IMR-90 (cell line): Measurements from ENCODE around the gene KCTD12. TPM values are rescaled to one million over a fixed set of nuclear protein-coding genes. Genes with fewer than 3 reads are reported as not detected.
"Not testable (repeated sequence)": the region's sequence is repeated elsewhere in the genome, so short reads cannot be mapped to it uniquely, and the experiment has no call there.

Experiments used
- ATAC-seq: fragments of 200-7000 bp; cut with Tn5 transposase; 2 replicates; pipeline ENCODE4 v1.9.1; 2020; ENCODE audit warnings: low read depth, mild to moderate bottlenecking, moderate library complexity
- BruUV-seq: library from RNA; stranded (reverse); fragments of 400-500 nt; replicated peaks from 2 replicates; lab custom pipeline; 2021; lab: Mats Ljungman, UMichigan
- CTCF ChIA-PET: fragments of 300-600 bp; formaldehyde crosslinking; extraction: SDS; loops from one replicate; lab custom pipeline; 2021; ENCODE audit warnings: antibody characterized with exemption; lab: Yijun Ruan, JAX
- POLR2A ChIA-PET: fragments of 300-600 bp; sonication (Branson Sonifier 250); formaldehyde crosslinking; loops from one replicate; lab custom pipeline; 2022; ENCODE audit warnings: antibody characterized with exemption; ENCODE audit not compliant: unreplicated experiment; lab: Charles Lee
- DNase-seq: peaks from one replicate; pipeline ENCODE4 v3.0.0; 2013
- H2AFZ ChIP-seq: replicated peaks from 2 replicates; pipeline ENCODE3; 2013; ENCODE audit warnings: low read length, mild to moderate bottlenecking; ENCODE audit not compliant: poor library complexity
- H2AK5ac ChIP-seq: 2 replicates; pipeline ENCODE4 v1.6.1; 2013; ENCODE audit warnings: low read depth, low read length, inconsistent platforms
- H2AK9ac ChIP-seq: replicated peaks from 2 replicates; pipeline ENCODE3; 2013; ENCODE audit warnings: mild to moderate bottlenecking, low read depth, low read length, moderate library complexity; ENCODE audit not compliant: poor library complexity
- H2BK120ac ChIP-seq: 2 replicates; pipeline ENCODE4 v1.6.1; 2013; ENCODE audit warnings: low read depth, low read length, inconsistent platforms
- H2BK15ac ChIP-seq: 3 replicates; pipeline ENCODE4 v1.6.1; 2013; ENCODE audit warnings: low read depth, low read length, inconsistent platforms
- H2BK20ac ChIP-seq: 2 replicates; pipeline ENCODE4 v1.6.1; 2013; ENCODE audit warnings: low read depth, mild to moderate bottlenecking, inconsistent platforms, low read length, moderate library complexity
- H2BK5ac ChIP-seq: 2 replicates; pipeline ENCODE4 v1.6.1; 2013; ENCODE audit warnings: mild to moderate bottlenecking, low read depth, low read length, inconsistent platforms; ENCODE audit not compliant: poor library complexity, severe bottlenecking
- H3K14ac ChIP-seq: replicated peaks from 2 replicates; pipeline ENCODE4 v1.6.1; 2013; ENCODE audit warnings: low read depth, low read length, inconsistent platforms
- H3K18ac ChIP-seq: 2 replicates; pipeline ENCODE4 v1.6.1; 2013; ENCODE audit warnings: low read depth, low read length, control low read depth
- H3K23ac ChIP-seq: 2 replicates; pipeline ENCODE4 v1.6.1; 2013; ENCODE audit warnings: low read depth, low read length, inconsistent platforms
- H3K27ac ChIP-seq: 2 replicates; pipeline ENCODE4 v1.5.1; 2013; ENCODE audit warnings: mild to moderate bottlenecking, control low read depth, low read length; ENCODE audit not compliant: insufficient read depth
- H3K27me3 ChIP-seq: 2 replicates; pipeline ENCODE4 v1.6.1; 2013; ENCODE audit warnings: low read length; ENCODE audit not compliant: control insufficient read depth, insufficient read depth
- H3K36me3 ChIP-seq: 2 replicates; pipeline ENCODE4 v1.6.1; 2013; ENCODE audit warnings: low read length, mixed read lengths; ENCODE audit not compliant: control insufficient read depth, insufficient read depth
- H3K4ac ChIP-seq: 2 replicates; pipeline ENCODE4 v1.6.1; 2013; ENCODE audit warnings: low read depth, low read length, inconsistent platforms
- H3K4me1 ChIP-seq: 2 replicates; pipeline ENCODE4 v1.6.1; 2013; ENCODE audit warnings: low read length, mixed read lengths; ENCODE audit not compliant: control insufficient read depth, insufficient read depth
- H3K4me2 ChIP-seq: 2 replicates; pipeline ENCODE4 v1.6.1; 2013; ENCODE audit warnings: low read depth, mild to moderate bottlenecking, control low read depth, low read length, moderate library complexity
- H3K4me3 ChIP-seq: 2 replicates; pipeline ENCODE4 v1.5.1; 2013; ENCODE audit warnings: low read depth, mild to moderate bottlenecking, control low read depth, low read length, moderate library complexity; ENCODE audit not compliant: insufficient read depth
- H3K56ac ChIP-seq: 2 replicates; pipeline ENCODE4 v1.6.1; 2013; ENCODE audit warnings: low read length, inconsistent platforms; ENCODE audit not compliant: insufficient read depth; ENCODE audit errors: extremely low read depth
- H3K79me1 ChIP-seq, 2 experiments: 2 replicates each; pipeline ENCODE4 v1.6.1; 2013; ENCODE audit warnings: low read length in 2 of 2, inconsistent platforms in 1 of 2, low read depth in 1 of 2
- H3K9ac ChIP-seq: 2 replicates; pipeline ENCODE4 v1.6.1; 2013; ENCODE audit warnings: low read depth, low read length, control low read depth
- H3K9me1 ChIP-seq: 2 replicates; pipeline ENCODE4 v1.6.1; 2013; ENCODE audit warnings: low read length, inconsistent platforms; ENCODE audit not compliant: insufficient read depth
- H3K9me3 ChIP-seq: 2 replicates; pipeline ENCODE4 v1.6.1; 2013; ENCODE audit warnings: low read length; ENCODE audit not compliant: control insufficient read depth, insufficient read depth
- H4K20me1 ChIP-seq: 2 replicates; pipeline ENCODE4 v1.6.1; 2013; ENCODE audit warnings: low read length, inconsistent platforms; ENCODE audit not compliant: insufficient read depth
- H4K5ac ChIP-seq: 2 replicates; pipeline ENCODE4 v1.6.1; 2013; ENCODE audit warnings: mild to moderate bottlenecking, low read depth, low read length, control low read depth
- H4K8ac ChIP-seq, 2 experiments: 2 replicates each; pipeline ENCODE4 v1.6.1; 2013; ENCODE audit warnings: low read depth in 2 of 2, low read length in 2 of 2, control low read depth in 1 of 2, inconsistent platforms in 1 of 2
- H4K91ac ChIP-seq: 2 replicates; pipeline ENCODE4 v1.6.1; 2013; ENCODE audit warnings: low read depth, low read length, inconsistent platforms; ENCODE audit not compliant: insufficient read depth
- WGBS, 2 experiments: methylation state at CpG; one replicate each; pipeline versions ENCODE4 v1.1.5 to v1.1.7; 2013; ENCODE audit warnings: missing lambda C conversion rate in 2 of 2; ENCODE audit not compliant: insufficient read length in 1 of 2; ENCODE audit errors: extremely low coverage in 2 of 2; 5-methylcytosine and 5-hydroxymethylcytosine counted together
- dilution Hi-C: fragments of 300-500 bp; cut with HindIII; formaldehyde crosslinking; loops from one replicate; pipeline ENCODE4 v1.14.3; 2018; ENCODE audit warnings: low sequenced_read_pairs; ENCODE audit not compliant: unreplicated experiment
- in situ Hi-C: fragments of 300-500 bp; cut with MboI; formaldehyde crosslinking; loops from 3 replicates; pipeline ENCODE4 v1.14.3; 2019; ENCODE audit warnings: low sequenced_read_pairs, inconsistent platforms, mixed read lengths
- intact Hi-C: fragments of 100-400 bp; cut with micrococcal nuclease; formaldehyde crosslinking; loops from 2 replicates; pipeline ENCODE4 v1.10.0; 2022
- polyA plus RNA-seq, 3 experiments: library from polyadenylated mRNA; depleted of rRNA; stranded (reverse); fragments of >200 nt; gene quantifications; 2 replicates each; pipeline ENCODE4 v1.2.3, GENCODE V29; 2012; ENCODE audit warnings: low replicate concordance in 1 of 3
- total RNA-seq: library from RNA; depleted of rRNA; stranded (reverse); fragments of >200 nt; gene quantifications from 2 replicates; pipeline ENCODE4 v1.2.3, GENCODE V29; 2012

The KCTD12 gene
- total and polyA plus RNA-seq, 2 of the 4 experiments (the other 2 are of a cell fraction) = 1.8 to 1.9 TPM

DNA sequence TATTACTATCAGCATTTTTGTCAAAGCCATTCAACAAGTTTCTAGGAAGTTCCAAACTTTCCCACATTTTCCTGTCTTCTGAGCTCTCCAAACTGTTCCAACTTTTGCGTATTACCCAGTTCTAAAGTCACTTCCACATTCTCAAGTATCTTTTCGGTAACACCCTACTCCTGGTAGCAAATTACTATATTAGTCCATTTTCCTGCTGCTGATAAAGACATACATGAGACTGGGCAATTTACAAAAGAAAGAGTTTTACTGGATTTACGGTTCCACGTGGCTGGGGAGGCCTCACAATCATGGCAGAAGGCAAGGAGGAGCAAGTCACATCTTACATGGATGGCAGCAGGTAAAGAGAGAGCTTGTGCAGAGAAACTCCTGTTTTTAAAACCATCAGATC lies 12.9 kb upstream of the KCTD12 start:
- H3K4ac ChIP-seq, H2BK15ac ChIP-seq, DNase-seq, H3K18ac ChIP-seq, H4K91ac ChIP-seq, H2AK9ac ChIP-seq, POLR2A ChIA-PET, H4K8ac ChIP-seq, ATAC-seq, H2BK5ac ChIP-seq, H3K4me3 ChIP-seq, H3K14ac ChIP-seq, intact Hi-C loops, H3K9me3 ChIP-seq, H2AFZ ChIP-seq, H3K9me1 ChIP-seq, H4K20me1 ChIP-seq, H3K4me2 ChIP-seq, H3K9ac ChIP-seq, dilution Hi-C loops, H3K4me1 ChIP-seq, H2BK120ac ChIP-seq, H3K36me3 ChIP-seq, H2BK20ac ChIP-seq, H2AK5ac ChIP-seq, H4K5ac ChIP-seq, H3K56ac ChIP-seq, H3K79me1 ChIP-seq, in situ Hi-C loops, H3K23ac ChIP-seq, H3K27ac ChIP-seq, BruUV-seq: not testable (repeated sequence)
- no CpG with 5 or more reads among the region's 4 CpGs for WGBS, 2 experiments
- H3K27me3 ChIP-seq = peaks cover 13% of the 10 kb centered on the region
- CTCF ChIA-PET = interaction anchor here (0.6 kb wide), 1 partner anchor 230 kb away, joined by 3 read pairs; no protein-coding TSS in a partner anchor

DNA sequence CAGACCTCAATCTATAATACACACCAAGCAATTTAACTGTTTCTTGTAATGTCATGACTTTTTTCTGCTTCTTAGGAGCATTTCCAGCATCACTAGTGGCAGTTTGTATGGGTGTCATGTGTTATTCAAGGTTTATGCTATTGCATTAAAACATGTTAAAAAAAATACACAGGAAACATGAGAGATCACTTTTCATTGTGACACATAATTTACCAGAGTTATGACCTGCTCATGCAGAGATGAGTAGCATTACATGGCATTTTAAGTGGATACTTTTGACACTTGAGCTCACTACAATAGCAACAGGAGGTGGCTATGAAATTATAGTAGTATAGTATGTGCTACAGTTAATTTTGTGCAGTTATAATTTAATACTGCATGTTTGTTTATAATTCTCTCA lies 11.0 kb upstream of the KCTD12 start:
- H3K36me3 ChIP-seq, H2AK5ac ChIP-seq, H3K4ac ChIP-seq, H4K20me1 ChIP-seq, ATAC-seq, H2BK5ac ChIP-seq, H4K5ac ChIP-seq, H3K9ac ChIP-seq, H4K8ac ChIP-seq, H3K9me3 ChIP-seq, H2AFZ ChIP-seq, H3K79me1 ChIP-seq, BruUV-seq, H2AK9ac ChIP-seq, CTCF ChIA-PET, intact Hi-C loops, H3K14ac ChIP-seq, H3K18ac ChIP-seq, H2BK15ac ChIP-seq, DNase-seq, H2BK20ac ChIP-seq, H3K4me1 ChIP-seq, H3K4me2 ChIP-seq, in situ Hi-C loops, H3K4me3 ChIP-seq, H2BK120ac ChIP-seq, H4K91ac ChIP-seq, H3K23ac ChIP-seq, dilution Hi-C loops, H3K27ac ChIP-seq, POLR2A ChIA-PET, H3K56ac ChIP-seq, H3K9me1 ChIP-seq: not testable (repeated sequence)
- H3K27me3 ChIP-seq = peaks cover 16% of the 10 kb centered on the region
